ACC112 (cell line): ENCODE data around the gene TPPP2.
"Not testable (repeated sequence)": the region's sequence is repeated elsewhere in the genome, so short reads cannot be mapped to it uniquely, and the experiment has no call there.

Experiments used
- H2AFZ ChIP-seq: fragments of 200-600 bp; sonication (generic); one replicate; pipeline ENCODE4 v1.6.0; 2017; ENCODE audit warnings: antibody characterized with exemption, low read length; ENCODE audit not compliant: unreplicated experiment
- H3K27ac ChIP-seq: fragments of 200-600 bp; sonication (generic); 2 replicates; pipeline ENCODE4 v1.5.1; 2014; ENCODE audit warnings: low read depth, mild to moderate bottlenecking, antibody characterized with exemption, low read length, moderate library complexity
- H3K27me3 ChIP-seq: fragments of 200-600 bp; sonication (generic); 2 replicates; pipeline ENCODE4 v1.6.1; 2014; ENCODE audit warnings: mild to moderate bottlenecking, antibody characterized with exemption, low read length, moderate library complexity, mixed read lengths; ENCODE audit not compliant: insufficient read depth
- H3K36me3 ChIP-seq: fragments of 200-600 bp; sonication (generic); 2 replicates; pipeline ENCODE4 v1.6.1; 2016; ENCODE audit warnings: mild to moderate bottlenecking, antibody characterized with exemption, low read length, moderate library complexity, mixed read lengths; ENCODE audit not compliant: insufficient read depth
- H3K4me1 ChIP-seq: fragments of 200-600 bp; sonication (generic); one replicate; pipeline ENCODE4 v1.6.1; 2016; ENCODE audit warnings: low read length, mixed read lengths; ENCODE audit not compliant: insufficient read depth, unreplicated experiment, control insufficient read depth
- H3K4me3 ChIP-seq: fragments of 200-600 bp; sonication (generic); 2 replicates; pipeline ENCODE4 v1.5.1; 2014; ENCODE audit warnings: mild to moderate bottlenecking, low read depth, low read length
- H3K79me2 ChIP-seq: fragments of 200-600 bp; sonication (generic); one replicate; pipeline ENCODE4 v1.6.0; 2016; ENCODE audit warnings: low read length; ENCODE audit not compliant: control insufficient read depth, unreplicated experiment, insufficient read depth

The TPPP2 gene

GRCh38 chr14:20997564-20997963, 32.5 kb upstream of the TPPP2 start:
- Histone ChIP-seq H3K4me1 (peaks cover 4% of the 10 kb centered on the region), H3K36me3 (peaks cover 20% of the 10 kb centered on the region), H3K4me3 (no peak overlapping the region), H3K27ac (no peak overlapping the region), H3K27me3 (no peaks in the 10 kb centered on the region), H3K79me2 (no peaks in the 10 kb centered on the region), H2AFZ (no peak overlapping the region)

GRCh38 chr14:20998139-20998538, 31.9 kb upstream of the TPPP2 start:
- no peak overlapping the region for H2AFZ ChIP-seq
- no peaks in the 10 kb centered on the region for H3K27me3 ChIP-seq
- H3K36me3 ChIP-seq: peaks cover 15% of the 10 kb centered on the region
- no peaks in the 10 kb centered on the region for H3K79me2 ChIP-seq
- H3K4me1 ChIP-seq: peaks cover 4% of the 10 kb centered on the region
- H3K4me3 ChIP-seq: no peak overlapping the region
- no peak overlapping the region for H3K27ac ChIP-seq

GRCh38 chr14:20998674-20999366, 31.2 kb upstream of the TPPP2 start, which contains the start of gene SLC39A2:
TSS of gene SLC39A2 (plus strand) at chr14:20999293. CDS start at chr14:20999447, 154 bp downstream.
- Histone ChIP-seq H3K4me3 (no peak within 1 kb of the TSS), H3K79me2 (no peaks in the 10 kb centered on the region), H3K4me1 (peaks cover 4% of the 10 kb centered on the region), H2AFZ (no peak within 1 kb of the TSS), H3K36me3 (peaks cover 15% of the 10 kb centered on the region), H3K27ac (no peak within 1 kb of the TSS), H3K27me3 (no peaks in the 10 kb centered on the region)

- Histone ChIP-seq H3K79me2 (no peaks in the 10 kb centered on the region), H3K27me3 (no peaks in the 10 kb centered on the region), H2AFZ (no peak overlapping the region), H3K36me3 (peaks cover 12% of the 10 kb centered on the region), H3K4me3 (no peak overlapping the region), H3K27ac (no peak overlapping the region), H3K4me1 (peaks cover 4% of the 10 kb centered on the region)
Measured at GRCh38 chr14:20999591-20999990, 30.4 kb upstream of the TPPP2 start.

GRCh38 chr14:21001218-21001617, 28.8 kb upstream of the TPPP2 start:
- H2AFZ ChIP-seq: no peak overlapping the region
- no peak overlapping the region for H3K27ac ChIP-seq
- peaks cover 4% of the 10 kb centered on the region for H3K4me1 ChIP-seq
- no peaks in the 10 kb centered on the region for H3K27me3 ChIP-seq
- peaks cover 6% of the 10 kb centered on the region; the same call in 1 of the 2 replicates for H3K36me3 ChIP-seq
- H3K4me3 ChIP-seq: no peak overlapping the region
- H3K79me2 ChIP-seq: no peaks in the 10 kb centered on the region

- Histone ChIP-seq H3K4me1 (no peaks in the 10 kb centered on the region), H3K79me2 (no peaks in the 10 kb centered on the region), H2AFZ (no peak overlapping the region), H3K27me3 (no peaks in the 10 kb centered on the region), H3K36me3 (no peaks in the 10 kb centered on the region), H3K27ac (no peak overlapping the region), H3K4me3 (no peak overlapping the region)
Measured at GRCh38 chr14:21003788-21004346, 26.1 kb upstream of the TPPP2 start.

- H3K27me3 ChIP-seq: peaks cover 26% of the 10 kb centered on the region
- H3K4me3 ChIP-seq, H3K4me1 ChIP-seq, H3K27ac ChIP-seq, H2AFZ ChIP-seq, H3K79me2 ChIP-seq, H3K36me3 ChIP-seq: not testable (repeated sequence)
Measured at GRCh38 chr14:21009721-21010120, 20.3 kb upstream of the TPPP2 start.

GRCh38 chr14:21011136-21011535, 18.9 kb upstream of the TPPP2 start:
- Histone ChIP-seq H3K4me3 (no peak overlapping the region), H3K79me2 (no peaks in the 10 kb centered on the region), H3K27ac (no peak overlapping the region), H2AFZ (no peak overlapping the region), H3K4me1 (no peaks in the 10 kb centered on the region), H3K36me3 (no peaks in the 10 kb centered on the region), H3K27me3 (peaks cover 30% of the 10 kb centered on the region)

GRCh38 chr14:21014761-21015190, 15.2 kb upstream of the TPPP2 start:
- no peaks in the 10 kb centered on the region for H3K4me1 ChIP-seq
- H3K79me2 ChIP-seq: no peaks in the 10 kb centered on the region
- peaks cover 45% of the 10 kb centered on the region for H3K27me3 ChIP-seq
- no peak overlapping the region for H3K27ac ChIP-seq
- H3K4me3 ChIP-seq: no peak overlapping the region
- H3K36me3 ChIP-seq: no peaks in the 10 kb centered on the region
- H2AFZ ChIP-seq: no peak overlapping the region

- Histone ChIP-seq H2AFZ (no peak overlapping the region), H3K27me3 (peaks cover 47% of the 10 kb centered on the region), H3K79me2 (no peaks in the 10 kb centered on the region), H3K36me3 (no peaks in the 10 kb centered on the region), H3K4me3 (no peak overlapping the region), H3K4me1 (no peaks in the 10 kb centered on the region), H3K27ac (no peak overlapping the region)
Measured at GRCh38 chr14:21015312-21015711, 14.7 kb upstream of the TPPP2 start.
